ENCODE results near the gene INTS15. TPM values are rescaled to one million over a fixed set of nuclear protein-coding genes. Genes with fewer than 3 reads are reported as not detected.
"Not testable (repeated sequence)": the region's sequence is repeated elsewhere in the genome, so short reads cannot be mapped to it uniquely, and the experiment has no call there.

Gene INTS15
- total RNA-seq, 1 donor from 2014 or later: 7.4 TPM

DNA sequence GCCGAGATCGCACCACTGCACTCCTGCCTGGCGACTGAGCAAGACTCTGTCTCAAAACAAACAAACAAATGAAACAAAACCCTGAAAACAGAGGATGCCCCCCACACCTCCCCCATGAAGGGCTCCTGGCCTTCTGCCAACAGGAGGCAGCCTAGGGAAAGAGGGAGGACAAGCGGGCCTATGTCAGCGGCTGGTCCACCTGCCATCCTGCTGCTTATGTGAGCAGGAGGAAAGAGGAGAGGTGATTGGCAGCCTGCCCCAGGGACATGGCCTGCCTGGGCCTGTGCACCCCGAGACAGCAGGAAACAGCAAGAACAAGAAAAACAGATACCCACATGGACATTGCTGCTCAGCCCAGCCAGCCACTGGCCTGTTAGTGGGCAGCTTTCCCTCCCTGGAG lies 38.2 kb downstream of the INTS15 start:
- DNase-seq (ENCODE audit: low read depth) (peak; percentile 69), FAIRE-seq (no peak)
- H3K36me3 ChIP-seq (ENCODE audit: control insufficient read depth, insufficient read depth, low read length): no peaks in the 10 kb centered on the region
- no peak overlapping the region for H3K4me3 ChIP-seq (ENCODE audit: low read depth, low read length)
- H3K27me3 ChIP-seq (ENCODE audit: control insufficient read depth, insufficient read depth, low read length): no peaks in the 10 kb centered on the region
- no peak for TF ChIP-seq CTCF (IDR thresholded peaks at IDR 0.05; ENCODE audit: insufficient read depth, low read length, severe bottlenecking)

- no peak for FAIRE-seq
- no peaks in the 10 kb centered on the region for H3K27me3 ChIP-seq (ENCODE audit: control insufficient read depth, insufficient read depth, low read length)
- no peak for DNase-seq (ENCODE audit: low read depth)
- no peak for TF ChIP-seq CTCF (IDR thresholded peaks at IDR 0.05; ENCODE audit: insufficient read depth, low read length, severe bottlenecking)
- H3K36me3 ChIP-seq (ENCODE audit: control insufficient read depth, insufficient read depth, low read length): no peaks in the 10 kb centered on the region
- no peak overlapping the region for H3K4me3 ChIP-seq (ENCODE audit: low read depth, low read length)
Measured at GRCh38 chr7:6630007-6630849, 40.4 kb downstream of the INTS15 start.

- Histone ChIP-seq H3K27me3 (ENCODE audit: control insufficient read depth, insufficient read depth, low read length) (no peaks in the 10 kb centered on the region), H3K4me3 (ENCODE audit: low read depth, low read length) (no peak overlapping the region), H3K36me3 (ENCODE audit: control insufficient read depth, insufficient read depth, low read length) (no peaks in the 10 kb centered on the region)
- TF ChIP-seq CTCF (IDR thresholded peaks at IDR 0.05; ENCODE audit: insufficient read depth, low read length, severe bottlenecking): no peak
- DNase-seq (ENCODE audit: low read depth) (peak; percentile 21), FAIRE-seq (peak; percentile 73)
Measured at GRCh38 chr7:6631605-6632004, 41.8 kb downstream of the INTS15 start.

DNA sequence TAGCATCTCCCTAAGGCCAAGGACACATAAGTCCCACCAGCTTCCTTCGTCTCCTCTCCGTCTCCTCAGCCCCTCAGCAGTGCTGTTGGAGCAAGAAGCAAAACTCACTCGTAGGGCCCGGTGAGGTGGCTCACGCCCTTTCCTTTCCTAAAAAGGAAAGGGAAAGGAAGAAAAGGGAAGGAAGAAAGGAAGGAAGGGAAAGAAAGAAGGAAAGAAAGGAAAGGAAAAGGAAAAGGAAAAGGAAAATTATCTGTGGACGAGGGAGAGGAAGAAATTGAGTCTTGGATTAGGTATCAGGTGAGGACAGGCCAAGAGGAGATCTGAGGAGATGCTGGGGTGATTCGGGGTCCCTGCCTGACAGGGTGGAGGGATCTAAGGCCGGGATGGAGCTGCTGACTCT lies 44.2 kb downstream of the INTS15 start:
- H3K36me3 ChIP-seq (ENCODE audit: control insufficient read depth, insufficient read depth, low read length): no peaks in the 10 kb centered on the region
- H3K4me3 ChIP-seq (ENCODE audit: low read depth, low read length): no peak overlapping the region
- no peaks in the 10 kb centered on the region for H3K27me3 ChIP-seq (ENCODE audit: control insufficient read depth, insufficient read depth, low read length)
- no peak for TF ChIP-seq CTCF (IDR thresholded peaks at IDR 0.05; ENCODE audit: insufficient read depth, low read length, severe bottlenecking)
- FAIRE-seq: no peak
- DNase-seq (ENCODE audit: low read depth): no peak

GRCh38 chr7:6634971-6635370 lies 45.1 kb downstream of the INTS15 start:
- FAIRE-seq; DNase-seq (ENCODE audit: low read depth); H3K36me3 ChIP-seq (ENCODE audit: control insufficient read depth, insufficient read depth, low read length); H3K4me3 ChIP-seq (ENCODE audit: low read depth, low read length); H3K27me3 ChIP-seq (ENCODE audit: control insufficient read depth, insufficient read depth, low read length): not testable (repeated sequence)

GRCh38 chr7:6636741-6637543 lies 47.1 kb downstream of the INTS15 start, which contains the start of gene ZNF316:
TSS of gene ZNF316 (plus strand) at chr7:6637318. CDS start at chr7:6642410, 5,092 bp downstream.
- no peak for FAIRE-seq
- H3K4me3 ChIP-seq (ENCODE audit: low read depth, low read length): peak within 1 kb of the TSS; percentile 88
- no peak for DNase-seq (ENCODE audit: low read depth)
- no peak for TF ChIP-seq CTCF (IDR thresholded peaks at IDR 0.05; ENCODE audit: insufficient read depth, low read length, severe bottlenecking)
- peaks cover 8% of the 10 kb centered on the region for H3K36me3 ChIP-seq (ENCODE audit: control insufficient read depth, insufficient read depth, low read length)
- H3K27me3 ChIP-seq (ENCODE audit: control insufficient read depth, insufficient read depth, low read length): no peaks in the 10 kb centered on the region

All from bronchial epithelial cell (primary cell).